NOMO-1 treated with DMSO at 0.1 percent for 48 hours (cell line): ENCODE measurements around the gene SNED1.

Experiments used
- DNase-seq: peaks from one replicate; lab custom pipeline; 2025; ENCODE audit not compliant: unreplicated experiment; lab: John Stamatoyannopoulos, UW

The SNED1 gene

GRCh38 chr2:241020629-241021190, 22.3 kb downstream of the SNED1 start:
- DNase-seq: no peak

- no peak for DNase-seq
Observed at GRCh38 chr2:241025639-241026038, 27.2 kb downstream of the SNED1 start.

GRCh38 chr2:241029599-241030332, 31.3 kb downstream of the SNED1 start:
- no peak for DNase-seq

- DNase-seq: no peak
Observed at GRCh38 chr2:241030333-241030680, 31.9 kb downstream of the SNED1 start.

- no peak for DNase-seq
Observed at GRCh38 chr2:241030883-241031282, 32.5 kb downstream of the SNED1 start.

GRCh38 chr2:241031436-241032165, 33.2 kb downstream of the SNED1 start:
- no peak for DNase-seq

DNA sequence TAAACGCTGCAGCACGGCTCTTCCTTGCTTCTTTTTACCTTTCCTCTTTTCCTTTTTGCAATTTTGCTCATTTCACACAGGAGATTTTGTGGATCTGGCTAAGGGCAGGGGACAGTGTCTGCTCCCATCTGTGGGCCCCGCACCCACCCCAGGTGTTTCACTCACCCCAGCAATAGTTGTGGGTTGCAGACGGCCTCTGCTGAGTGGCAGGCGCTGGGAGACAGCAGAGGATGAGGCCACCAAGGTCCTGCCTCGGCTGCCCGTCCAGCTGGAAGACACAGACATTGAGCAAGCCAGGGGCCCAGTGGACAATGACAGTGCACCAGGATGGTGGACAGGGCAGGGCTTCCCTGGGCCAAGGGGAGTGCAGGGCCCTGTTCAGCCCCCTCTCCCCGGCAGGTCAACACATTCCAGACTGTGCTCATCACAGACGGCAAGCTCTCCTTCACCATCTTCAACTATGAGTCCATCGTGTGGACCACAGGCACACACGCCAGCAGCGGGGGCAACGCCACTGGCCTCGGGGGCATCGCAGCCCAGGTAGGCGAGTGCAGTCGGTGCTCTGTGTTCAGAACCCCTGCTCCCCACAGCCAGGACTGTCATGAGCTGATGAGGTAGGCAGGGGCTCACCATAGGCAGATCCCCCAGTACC, 35.0 kb downstream of the SNED1 start:
- DNase-seq: no peak

DNA sequence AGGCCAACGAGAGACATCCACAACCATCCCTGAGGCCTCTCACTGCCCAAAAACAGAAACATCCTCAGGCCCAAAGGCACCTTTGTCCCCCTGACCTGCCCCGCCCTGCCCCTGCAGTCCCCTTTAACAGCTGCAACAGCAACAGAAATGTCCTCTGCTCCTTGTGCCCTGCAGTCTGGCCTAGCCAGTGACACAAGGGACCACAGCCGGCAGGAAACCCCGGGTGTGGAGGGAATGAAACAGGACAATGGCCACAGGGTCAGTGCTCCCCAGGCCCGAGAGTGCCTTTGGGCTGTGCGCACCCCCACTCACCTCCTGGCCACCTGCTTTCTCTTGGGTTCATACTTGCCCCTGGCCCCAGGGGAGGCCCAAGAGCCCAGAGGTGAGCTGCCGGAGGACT, 35.6 kb downstream of the SNED1 start:
- no peak for DNase-seq

DNA sequence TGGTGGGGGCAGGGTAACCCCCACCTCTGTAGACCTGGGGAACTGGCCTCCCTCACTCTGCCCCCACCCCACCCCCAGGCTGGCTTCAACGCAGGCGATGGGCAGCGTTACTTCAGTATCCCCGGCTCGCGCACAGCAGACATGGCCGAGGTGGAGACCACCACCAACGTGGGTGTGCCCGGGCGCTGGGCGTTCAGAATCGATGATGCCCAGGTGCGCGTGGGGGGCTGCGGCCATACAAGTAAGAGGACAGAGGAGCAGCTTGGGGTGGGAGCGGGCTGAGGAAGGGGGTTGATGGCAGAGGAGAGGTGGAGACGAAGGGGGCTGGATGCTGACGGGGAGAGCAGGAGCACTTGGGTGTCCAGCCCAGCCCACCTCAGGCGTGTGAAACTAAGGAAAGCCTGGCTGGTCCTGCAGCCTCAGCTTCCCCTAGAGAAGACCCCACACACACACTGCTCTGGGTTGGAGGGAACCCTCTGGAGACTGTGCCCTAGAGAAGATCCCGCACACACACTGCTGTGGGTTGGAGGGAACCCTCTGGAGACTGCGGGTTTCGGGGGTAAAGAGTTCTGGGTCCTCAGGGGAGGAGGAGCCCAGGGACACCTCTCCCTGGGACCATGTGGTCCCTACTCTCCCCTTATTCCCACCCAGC, 36.2 kb downstream of the SNED1 start:
- DNase-seq: no peak

- DNase-seq: no peak
Observed at GRCh38 chr2:241035142-241035817, 36.9 kb downstream of the SNED1 start.

DNA sequence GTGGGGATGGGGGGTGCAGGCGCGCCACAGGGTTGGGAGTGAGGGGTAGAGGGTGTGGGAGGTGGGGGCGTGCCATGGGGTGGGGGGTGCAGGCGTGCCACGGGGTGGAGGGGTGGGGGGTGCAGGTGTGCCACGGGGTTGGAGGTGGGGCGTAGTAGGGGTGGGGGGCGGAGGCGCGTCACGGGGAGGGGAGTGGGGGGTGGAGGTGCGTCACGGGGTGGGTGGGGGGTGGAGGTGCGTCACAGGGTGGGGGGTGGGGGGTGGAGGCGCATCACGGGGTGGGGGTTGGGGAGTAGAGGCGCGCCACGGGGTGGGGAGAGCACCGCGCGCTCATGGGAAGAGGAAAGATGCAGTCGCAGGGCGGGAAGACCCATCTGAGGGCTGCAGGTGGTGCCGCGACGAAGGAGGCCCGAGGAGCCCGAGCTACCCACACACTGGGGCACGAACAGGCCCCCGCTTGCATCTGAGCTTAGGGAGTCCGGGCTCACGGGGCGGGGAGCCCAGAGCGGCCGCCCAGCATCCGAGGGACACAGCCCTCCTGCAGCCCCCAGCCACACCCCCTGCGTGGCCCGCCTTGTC, 37.5 kb downstream of the SNED1 start:
- no peak for DNase-seq

DNA sequence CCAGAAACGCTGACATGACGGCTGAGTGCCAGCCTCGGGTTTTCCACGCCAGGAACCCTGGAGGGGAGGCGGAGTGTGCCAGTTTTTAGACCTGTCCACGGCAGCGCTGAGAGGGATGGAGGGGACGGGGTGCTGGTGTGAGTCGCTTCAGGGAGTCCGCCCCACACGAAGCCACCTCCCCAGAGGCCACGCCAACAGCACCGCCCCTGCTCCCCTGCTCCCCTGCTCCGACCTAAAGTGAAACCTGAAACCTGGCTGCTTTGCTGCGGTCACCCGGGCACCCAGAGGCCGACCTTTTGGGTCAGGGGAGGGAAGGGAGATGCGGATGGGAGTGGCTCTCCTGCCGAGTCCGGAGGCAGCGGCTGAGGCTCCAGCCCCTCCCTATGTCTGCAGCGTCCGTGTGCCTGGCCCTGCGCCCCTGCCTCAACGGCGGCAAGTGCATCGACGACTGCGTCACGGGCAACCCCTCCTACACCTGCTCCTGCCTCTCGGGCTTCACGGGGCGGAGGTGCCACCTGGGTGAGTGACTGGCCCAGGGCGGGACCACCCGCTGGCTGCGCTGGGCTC, 38.1 kb downstream of the SNED1 start:
- no peak for DNase-seq

DNA sequence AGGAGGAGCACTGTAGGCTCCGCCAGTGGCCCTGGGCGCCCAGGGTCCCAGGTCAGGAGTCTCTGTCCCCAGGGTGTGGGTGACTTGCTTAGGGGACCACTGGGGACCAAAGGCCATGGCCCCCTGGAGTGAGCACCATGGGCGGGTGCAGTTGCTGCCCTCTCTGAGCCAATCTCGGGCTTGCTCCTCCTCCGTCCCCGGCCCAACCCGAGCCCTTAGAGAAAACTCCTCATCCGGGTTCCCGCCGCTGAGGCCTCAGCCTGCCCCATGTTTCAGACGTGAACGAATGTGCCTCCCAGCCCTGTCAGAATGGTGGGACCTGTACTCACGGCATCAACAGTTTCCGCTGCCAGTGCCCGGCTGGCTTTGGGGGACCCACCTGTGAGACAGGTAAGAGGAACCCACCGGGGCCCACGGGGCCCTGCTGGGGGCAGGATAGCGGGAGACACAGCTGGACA, 38.6 kb downstream of the SNED1 start:
- no peak for DNase-seq

GRCh38 chr2:241037498-241037897, 39.1 kb downstream of the SNED1 start:
- DNase-seq: no peak

DNA sequence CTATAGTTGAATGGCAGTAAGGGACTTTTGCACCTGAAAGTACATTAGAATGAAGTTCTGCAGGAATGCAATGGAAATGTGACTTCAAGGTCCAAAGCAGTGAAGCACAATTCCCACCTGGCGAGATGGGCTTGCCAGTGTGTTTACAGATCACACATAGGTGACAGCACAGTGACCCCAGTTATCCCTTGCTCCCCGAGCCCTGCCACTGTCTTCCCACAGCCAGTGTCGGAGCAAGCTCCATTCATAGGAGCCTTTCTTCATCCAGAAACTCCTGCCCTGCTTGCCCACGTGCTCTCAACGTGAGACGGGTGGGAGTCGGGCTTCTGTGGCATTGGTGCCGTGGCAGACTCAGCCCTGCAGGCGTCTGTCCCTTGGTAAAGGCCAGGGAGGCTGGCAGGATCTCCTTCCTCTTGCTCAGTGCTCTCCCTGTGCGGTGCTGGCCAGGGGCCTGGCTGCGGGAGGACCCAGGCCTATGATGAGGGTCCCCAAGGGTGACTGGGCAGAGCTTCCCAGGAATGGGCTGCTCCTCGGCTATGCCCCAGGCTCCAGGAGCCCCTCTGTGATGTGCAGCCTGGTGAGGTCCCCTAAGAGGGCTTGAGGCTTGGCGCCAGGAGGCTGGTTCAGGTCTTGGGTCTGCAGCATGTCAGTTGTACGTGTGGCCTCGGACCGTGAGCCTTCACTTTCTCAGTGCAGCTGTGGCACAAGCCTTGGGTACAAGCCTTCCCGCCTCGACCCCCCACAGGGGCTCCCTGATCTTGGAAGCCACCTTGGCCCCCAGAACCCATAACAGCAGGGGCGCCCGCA, 40.2 kb downstream of the SNED1 start:
- DNase-seq: no peak

DNA sequence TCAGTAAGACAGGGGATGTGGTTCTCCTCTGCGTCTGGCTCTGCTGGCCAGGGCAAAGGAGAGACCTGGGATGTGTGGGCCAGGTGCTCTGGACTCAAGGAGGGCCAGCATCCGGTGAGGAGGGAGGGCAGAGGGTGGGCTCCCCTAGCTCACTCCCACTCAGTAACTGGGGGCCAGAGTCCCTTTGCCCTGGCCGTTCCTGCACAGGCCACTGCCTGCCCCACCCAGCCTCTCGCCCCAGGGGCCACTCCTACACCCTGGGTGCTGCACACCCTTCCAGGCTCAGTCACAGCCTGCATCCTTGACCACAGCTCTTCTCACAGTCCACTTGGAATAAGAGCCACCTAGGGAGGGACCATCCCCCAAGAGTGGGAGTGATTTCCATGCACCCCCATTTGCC, 41.0 kb downstream of the SNED1 start:
- no peak for DNase-seq

DNA sequence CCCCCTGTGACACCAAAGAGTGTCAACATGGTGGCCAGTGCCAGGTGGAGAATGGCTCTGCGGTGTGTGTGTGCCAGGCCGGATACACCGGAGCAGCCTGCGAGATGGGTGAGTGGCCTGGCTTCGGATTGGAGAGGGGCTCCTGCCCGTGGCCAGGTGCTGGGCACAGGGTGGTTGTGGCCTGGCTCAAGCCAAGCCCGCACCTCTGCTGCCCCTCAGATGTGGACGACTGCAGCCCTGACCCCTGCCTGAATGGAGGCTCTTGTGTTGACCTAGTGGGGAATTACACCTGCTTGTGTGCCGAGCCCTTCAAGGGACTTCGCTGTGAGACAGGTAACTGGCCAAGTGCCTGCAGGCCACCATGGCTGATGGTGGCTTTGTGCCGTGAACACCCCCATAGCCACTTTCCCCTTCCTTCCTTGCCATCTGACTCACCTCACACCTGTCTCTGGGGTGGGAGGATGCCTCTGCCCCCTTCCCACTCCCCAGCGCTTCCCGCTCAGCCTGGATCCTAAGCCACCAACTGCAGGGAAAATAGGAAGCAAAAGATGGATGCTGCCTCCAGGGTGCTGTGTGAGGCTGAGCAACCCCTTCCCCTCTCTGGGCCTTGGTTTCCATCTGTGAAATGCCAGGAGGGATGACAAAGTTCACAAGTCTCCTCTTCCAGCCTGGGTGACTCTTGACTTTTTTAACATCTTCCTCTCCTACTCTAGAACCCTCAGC, 41.8 kb downstream of the SNED1 start:
- no peak for DNase-seq

DNA sequence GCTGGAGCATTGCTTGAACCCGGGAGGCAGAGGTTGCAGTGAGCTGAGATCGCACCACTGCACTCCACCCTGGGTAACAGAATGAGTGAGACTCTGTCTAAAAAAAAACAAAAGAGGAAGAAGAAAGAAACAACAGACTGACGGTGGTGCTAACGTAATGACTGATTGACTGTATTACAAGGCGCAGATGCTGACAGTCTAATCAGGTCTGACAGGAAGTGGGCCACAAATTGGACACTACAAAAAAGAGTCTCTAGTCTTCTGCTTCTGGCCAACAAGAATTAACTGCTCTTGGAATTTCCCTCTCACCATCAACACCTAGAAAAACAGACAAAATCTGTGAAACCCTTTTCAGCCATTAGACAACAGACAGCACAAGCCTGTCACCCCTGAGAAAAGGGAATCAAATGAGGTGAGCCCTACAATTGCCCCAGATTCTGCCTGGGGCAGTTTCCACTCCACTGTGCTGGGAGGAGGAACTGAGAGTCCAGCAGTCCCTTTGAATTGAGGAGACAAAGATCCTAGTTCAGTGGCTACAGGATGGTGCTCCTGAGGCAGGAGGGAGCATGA, 43.3 kb downstream of the SNED1 start:
- DNase-seq: peak; percentile 88
